GM18951 (cell line): ENCODE measurements around the gene AGRP.
"Not testable (repeated sequence)": the region's sequence is repeated elsewhere in the genome, so short reads cannot be mapped to it uniquely, and the experiment has no call there.

Source experiments
- POLR2A ChIP-seq: IDR thresholded peaks from 4 replicates; pipeline ENCODE4 v1.6.1; 2011; ENCODE audit warnings: mild to moderate bottlenecking; ENCODE audit not compliant: insufficient read length, insufficient read depth; ENCODE audit errors: extremely low read depth
- in situ Hi-C: fragments of 300-500 bp; cut with MboI; formaldehyde crosslinking; loops from one replicate; pipeline ENCODE4 v1.12.0; 2022; ENCODE audit warnings: low sequenced_read_pairs, mixed read lengths, inconsistent platforms; ENCODE audit not compliant: unreplicated experiment

Gene AGRP

DNA sequence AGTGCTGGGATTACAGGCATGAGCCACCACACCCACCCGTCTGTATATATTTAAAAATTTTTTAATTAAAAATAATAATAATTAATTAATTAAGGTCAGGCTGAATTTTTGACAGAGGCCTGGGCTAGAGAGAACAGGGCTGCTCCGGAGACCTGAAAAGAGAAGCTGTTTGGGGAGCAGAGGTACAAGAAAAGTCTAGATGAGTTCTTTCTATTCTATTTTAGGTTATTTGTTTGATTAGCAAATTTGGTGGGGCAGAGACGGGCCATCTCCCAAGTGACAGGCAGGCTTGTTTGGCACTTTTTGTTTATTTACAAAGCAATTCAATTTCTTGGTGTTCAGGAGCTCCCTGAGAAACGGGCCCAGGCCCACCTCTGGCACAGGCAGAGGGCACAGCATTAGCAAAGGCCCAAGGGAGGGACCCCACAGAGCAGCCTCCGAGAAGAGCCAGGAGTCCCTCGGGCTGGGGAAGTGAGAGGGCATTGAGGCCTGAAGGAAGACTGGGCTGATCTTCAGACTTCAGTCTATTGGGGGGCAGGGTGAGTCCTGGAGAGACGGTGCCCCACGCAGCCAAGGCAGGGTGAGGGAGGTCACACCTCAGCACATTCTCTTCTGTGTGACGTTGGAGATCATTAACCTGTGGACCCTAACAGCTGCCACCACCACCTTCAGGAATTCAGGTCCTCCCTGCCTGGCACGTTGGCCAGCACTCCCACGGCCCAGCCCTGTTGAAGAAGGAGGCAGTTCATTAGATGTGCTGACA is 34.5 kb upstream of the AGRP start:
- in situ Hi-C loops = no loop called here
- TF ChIP-seq POLR2A = peak; percentile 44

DNA sequence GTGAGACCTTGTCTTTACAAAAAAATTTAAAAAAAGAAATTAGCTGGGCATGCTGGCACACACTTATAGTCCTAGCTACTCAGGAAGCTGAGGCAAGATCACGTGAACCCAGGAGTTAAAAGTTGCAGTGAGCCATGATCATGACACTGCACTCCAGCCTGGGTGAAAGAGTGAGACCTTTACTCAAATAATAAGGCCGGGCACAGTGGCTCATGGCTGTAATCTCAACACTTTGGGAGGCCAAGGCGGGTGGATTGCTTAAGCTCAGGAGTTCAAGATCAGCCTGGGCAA is 33.8 kb upstream of the AGRP start:
- in situ Hi-C loops = no loop called here

DNA sequence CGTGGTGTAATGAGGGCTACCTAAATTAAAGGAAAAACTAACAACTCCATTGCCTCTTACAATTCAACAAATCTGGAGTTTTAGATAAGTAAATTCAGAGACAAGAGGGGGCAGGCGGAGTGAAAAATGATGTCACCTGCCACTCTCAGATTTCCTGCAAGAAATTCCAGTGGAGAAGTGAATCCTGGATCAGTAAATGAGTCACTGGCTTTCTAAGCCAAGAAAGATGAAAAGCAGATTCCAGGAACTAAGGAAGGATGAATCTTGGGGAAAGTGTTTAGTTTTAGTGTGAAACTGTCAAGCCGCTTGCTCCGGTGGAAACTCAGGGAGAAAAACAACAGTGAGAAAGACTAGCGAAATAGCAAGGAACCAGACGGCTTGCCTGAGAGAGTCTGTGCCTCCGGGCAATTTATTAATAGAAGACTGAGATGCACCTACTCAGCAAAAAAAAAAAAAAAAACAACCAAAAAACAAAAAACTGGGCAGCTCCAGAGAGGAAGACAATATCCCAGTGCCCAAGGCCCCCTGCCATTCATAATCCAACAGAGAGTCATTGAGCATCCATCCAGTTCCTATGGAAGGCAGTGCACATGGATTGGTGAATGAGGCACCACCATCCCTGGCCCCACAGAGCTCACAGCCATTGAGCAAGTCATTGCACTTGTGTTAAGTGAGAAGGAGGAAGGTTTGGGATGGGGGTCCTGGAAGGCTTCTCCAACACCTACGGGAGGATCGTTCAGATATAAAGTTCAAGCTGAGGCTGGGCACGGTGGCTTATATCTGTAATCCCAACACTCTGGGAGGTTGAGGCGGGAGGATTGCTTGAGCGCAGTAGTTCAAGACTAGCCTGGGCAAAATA is 33.2 kb upstream of the AGRP start:
- no peak for TF ChIP-seq POLR2A
- in situ Hi-C loops = no loop called here

More for the DNA sequence above, 33.8 kb upstream of the AGRP start:
- TF ChIP-seq POLR2A = no peak

DNA sequence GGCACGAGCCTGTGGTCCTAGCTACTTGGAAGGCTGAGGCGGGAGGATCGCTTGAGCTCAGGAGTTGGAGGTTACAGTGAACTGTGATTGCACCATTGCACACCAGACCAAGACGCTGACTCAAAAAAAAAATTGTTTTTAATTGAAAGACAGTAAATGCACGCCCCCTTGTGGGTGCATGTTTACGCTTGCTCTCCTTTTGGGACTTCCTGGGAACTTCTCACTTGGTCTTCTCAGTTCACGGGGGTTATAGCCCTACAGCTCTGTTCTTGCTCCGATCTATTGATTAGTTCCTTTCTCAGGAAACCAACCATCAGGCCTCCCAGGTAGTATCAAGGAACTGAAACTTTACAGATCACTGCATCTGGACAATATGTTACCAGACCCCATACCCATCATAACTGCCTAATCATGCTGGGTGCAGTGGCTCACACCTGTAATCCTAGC is 31.1 kb upstream of the AGRP start:
- no peak for TF ChIP-seq POLR2A
- in situ Hi-C loops = no loop called here

DNA sequence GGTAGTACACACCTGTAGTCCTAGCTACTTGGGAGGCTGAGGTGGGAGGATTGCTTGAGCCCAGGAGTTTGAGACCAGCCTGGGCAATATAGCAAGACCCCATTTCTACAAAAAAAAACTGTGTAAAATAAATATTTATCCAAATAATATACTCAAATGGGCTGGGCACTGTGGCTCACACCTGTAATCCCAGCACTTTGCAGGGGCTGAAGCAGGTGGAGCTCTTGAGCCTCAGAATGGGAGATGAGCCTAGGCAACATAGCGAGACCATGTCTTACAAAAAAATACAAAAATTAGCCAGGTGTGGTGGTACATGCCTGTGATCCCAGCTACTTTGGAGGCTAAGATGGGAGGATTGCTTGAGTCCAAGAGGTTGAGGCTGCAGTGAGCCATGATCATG is 30.5 kb upstream of the AGRP start:
- in situ Hi-C loops = not testable (repeated sequence)

DNA sequence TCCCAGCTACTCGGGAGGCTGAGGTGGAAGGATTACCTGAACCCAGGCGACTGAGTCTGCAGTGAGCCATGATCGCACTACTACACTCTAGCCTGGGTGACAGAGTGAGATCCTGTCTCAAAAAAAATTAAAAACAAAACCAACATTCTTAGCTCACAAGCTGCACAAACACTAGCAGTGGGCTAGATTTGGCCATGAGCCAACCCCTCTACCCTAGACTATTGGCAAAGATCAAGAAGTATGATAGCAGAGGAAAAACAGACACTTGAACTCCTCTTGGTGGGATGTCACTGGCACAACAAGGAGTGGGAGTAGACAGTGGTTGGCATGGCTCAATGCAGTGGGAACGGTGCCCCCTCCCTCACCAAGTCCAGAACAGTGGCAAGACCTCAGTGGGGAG is 25.7 kb upstream of the AGRP start:
- no peak for TF ChIP-seq POLR2A
- in situ Hi-C loops = no loop called here

DNA sequence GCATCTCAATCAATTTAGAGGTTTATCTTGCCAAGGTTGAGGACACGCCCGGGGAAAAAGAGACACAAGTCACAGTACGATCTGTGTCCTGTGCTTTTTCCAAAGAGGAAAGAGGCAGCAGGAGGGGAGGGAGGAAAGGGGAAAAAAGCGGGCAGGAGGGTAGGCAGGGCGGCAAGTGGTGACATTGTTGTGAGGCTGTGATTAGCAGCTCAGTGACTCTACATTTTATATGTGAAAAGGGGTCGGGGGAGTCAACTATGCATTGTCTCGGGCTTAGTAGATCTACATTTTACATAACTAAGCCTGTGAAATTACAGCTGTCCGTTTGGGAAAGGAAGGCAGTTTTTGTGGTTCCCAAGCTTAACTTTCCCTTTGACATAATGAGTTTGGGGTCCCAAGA is 23.1 kb upstream of the AGRP start:
- TF ChIP-seq POLR2A = no peak
- in situ Hi-C loops = no loop called here

DNA sequence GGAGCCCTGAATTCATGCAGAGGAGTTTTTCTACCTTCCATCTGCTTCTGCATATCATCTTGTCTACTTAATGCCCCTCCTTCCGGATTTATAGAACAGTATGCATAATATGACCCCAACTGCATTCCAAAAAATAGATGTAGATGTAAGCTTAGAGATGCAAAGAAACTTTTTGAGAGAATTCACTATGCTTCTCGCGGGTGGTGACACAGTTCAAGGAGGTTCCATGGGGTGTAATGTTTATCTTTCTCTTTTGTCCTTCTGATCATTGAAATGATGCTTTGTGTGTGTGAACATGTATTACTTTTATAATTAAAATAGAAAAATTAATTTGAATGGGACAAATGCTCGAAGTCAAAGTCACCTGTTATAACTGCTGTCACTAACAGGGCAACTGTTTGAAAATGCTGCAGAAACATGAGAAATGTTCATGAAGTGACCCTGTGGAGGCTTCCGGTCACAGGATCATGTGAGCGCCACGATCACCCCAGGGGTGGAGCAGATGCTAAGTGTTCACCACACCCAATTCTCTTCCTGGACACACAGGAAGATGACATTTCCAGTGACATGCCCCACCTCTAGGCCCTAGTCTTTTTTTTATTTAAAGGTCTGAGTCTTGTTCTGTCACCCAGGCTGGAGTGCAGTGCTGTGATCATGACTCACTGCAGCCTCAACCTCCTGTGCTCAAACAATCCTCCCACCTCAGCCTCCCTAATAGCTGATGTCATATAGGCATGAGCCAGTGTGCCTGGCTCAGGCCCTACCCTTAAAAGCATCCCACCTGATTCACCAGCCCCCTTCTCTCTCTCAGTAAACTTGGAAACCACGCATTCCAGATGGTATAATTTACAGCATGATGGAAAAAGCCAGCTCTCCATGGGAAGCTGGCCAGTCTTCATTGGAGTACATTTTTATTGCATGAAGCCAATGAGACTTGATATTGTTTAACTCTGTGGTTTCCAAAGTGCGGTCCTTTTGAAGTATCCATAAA is 21.0 kb upstream of the AGRP start:
- TF ChIP-seq POLR2A = no peak

DNA sequence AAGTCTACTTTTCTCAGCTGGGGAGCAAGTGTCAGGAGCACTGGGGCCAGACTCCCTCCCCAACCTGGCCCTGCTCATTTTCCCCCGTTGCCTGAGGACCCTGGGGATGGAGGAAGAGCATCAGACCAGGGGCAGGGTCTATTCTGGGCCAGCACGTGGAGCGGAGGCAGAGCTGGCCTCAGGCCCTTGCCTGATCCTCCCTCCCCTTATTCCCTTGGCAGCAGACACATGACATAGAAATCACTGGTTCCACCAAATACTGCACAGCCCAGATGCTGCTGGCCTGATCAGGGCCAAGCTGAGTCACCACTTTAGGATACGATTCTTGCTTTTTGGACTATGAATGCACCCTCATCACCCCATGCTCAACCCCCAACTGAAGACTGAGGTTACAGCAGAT is 15.8 kb upstream of the AGRP start:
- no peak for TF ChIP-seq POLR2A
- in situ Hi-C loops = no loop called here

More for the DNA sequence above, 21.0 kb upstream of the AGRP start:
- in situ Hi-C loops = no loop called here

DNA sequence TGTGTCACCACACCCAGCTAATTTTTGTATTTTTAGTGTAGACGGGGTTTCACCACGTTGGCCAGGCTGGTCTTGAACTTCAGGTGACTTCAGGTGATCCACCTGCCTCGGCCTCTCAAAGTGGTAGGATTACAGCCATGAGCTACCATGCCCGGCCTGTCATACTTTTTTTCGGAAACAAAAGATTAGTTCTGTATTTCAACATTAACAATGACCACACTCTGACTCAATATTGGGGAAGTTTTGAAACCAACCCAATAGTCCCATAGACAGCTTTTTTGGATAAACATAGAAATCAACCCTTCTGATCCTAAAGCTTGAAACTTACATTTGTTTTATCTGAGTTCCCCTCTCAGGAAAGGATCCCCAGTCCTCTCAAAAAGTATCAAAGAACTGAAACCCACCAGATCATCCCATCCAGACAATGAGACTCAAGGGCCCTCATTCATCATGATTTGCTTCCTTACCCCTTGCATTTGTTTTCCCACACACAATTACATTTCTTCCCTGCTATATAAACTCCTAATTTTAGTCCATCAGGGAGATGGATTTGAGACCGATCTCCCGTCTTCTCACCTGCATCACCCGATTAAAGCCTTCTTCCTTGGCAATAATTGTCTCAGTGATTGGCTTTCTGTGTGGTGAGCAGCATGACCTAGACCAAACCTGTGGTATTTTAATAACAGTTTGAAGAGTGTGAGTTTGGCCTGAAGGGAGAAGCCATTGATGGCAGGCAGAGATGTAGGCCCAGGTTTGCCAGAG is 7.2 kb upstream of the AGRP start:
- TF ChIP-seq POLR2A = no peak
- in situ Hi-C loops = no loop called here

DNA sequence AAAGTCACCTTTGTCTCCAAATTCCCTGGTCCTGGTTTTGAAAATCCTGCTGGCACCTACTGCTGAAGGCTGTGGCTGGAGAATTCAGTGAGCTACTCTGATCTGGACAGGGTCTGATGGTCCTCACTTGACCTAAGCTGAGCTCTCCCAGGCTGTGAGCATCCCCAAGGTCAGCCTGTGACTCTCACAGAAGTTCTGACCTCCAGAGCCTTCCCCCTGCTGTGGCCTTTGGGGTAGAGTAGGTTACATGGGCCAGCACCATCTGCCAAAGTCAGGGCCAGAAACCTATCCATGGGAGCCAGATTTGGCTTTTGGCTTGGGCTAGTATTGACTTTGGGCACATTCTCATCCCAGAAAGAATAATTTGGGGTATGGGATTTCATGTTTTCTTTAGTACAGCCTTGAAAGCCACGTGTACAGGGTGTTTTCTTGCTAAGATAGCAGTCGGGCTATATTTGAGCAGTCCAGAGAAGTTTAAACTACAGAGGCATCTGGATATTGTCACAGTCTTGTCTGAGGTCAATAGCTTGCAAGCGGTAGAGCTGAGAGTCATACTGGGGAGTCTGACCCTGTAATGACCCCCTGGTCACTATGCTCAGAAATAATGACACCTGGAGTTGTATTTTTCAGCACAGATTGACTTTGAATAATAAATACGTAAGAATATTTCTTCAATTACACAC is 6.2 kb upstream of the AGRP start:
- in situ Hi-C loops = no loop called here
- no peak for TF ChIP-seq POLR2A

DNA sequence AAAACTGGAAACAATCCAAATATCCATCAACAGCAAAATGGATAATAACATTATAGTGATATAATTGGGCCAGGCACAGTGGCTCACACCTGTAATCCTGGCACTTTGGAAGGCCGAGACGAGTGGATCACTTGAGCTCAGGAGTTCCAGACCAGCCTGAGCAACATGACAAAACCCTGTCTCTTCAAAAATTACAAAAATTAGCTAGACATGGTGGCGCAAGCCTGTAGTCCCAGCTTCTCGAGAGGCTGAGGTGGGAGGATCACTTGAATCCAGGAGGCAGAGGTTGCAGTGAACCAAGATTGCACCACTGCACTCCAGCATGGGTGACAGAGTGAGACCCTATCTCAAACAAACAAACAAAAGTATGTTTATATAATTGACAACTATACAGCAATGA is 4.2 kb upstream of the AGRP start:
- in situ Hi-C loops = not testable (repeated sequence)
